DMS114 treated with DMSO at 0.1 percent for 48 hours (cell line): ENCODE measurements around the gene TECTA.

Source experiments
- DNase-seq: peaks from one replicate; lab custom pipeline; 2025; ENCODE audit not compliant: unreplicated experiment; lab: John Stamatoyannopoulos, UW

Gene TECTA

DNA sequence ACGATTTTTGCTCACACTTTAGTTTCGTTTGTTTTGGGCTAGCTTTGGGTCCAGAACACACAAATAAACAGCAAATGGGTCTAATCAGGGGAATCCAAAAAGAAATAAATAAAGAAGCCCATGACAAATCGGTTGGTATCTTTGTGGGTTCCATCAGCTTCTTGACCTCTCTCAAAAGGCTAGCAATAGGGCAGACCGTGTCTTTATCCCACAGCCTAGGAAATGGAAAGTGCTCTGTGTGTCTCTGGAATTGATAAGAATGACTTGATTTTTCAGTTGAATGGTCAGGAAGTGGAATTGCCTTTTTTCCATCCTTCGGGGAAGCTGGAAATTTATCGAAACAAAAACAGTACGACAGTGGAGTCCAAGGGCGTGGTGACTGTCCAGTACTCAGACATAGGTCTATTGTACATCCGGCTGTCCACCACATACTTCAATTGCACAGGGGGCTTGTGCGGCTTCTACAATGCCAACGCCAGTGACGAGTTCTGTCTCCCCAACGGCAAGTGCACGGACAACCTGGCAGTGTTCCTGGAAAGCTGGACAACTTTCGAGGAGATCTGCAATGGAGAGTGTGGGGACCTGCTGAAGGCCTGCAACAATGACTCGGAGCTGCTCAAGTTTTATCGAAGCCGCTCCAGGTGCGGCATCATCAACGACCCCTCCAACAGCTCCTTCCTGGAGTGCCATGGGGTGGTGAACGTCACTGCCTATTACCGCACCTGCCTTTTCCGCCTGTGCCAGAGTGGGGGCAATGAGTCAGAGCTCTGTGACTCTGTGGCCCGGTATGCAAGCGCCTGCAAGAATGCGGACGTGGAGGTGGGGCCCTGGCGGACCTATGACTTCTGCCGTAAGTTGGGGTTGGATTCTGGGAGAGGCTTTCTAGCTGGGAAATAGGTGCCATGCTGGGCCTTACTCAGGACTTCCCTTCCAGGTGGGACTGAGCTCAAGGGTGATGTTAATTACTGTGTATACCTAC is 28.6 kb downstream of the TECTA start:
- DNase-seq, result no peak

- no peak for DNase-seq
Observed at GRCh38 chr11:121131656-121132055, 30.6 kb downstream of the TECTA start.

- no peak for DNase-seq
Observed at GRCh38 chr11:121132211-121132976, 31.4 kb downstream of the TECTA start.

DNA sequence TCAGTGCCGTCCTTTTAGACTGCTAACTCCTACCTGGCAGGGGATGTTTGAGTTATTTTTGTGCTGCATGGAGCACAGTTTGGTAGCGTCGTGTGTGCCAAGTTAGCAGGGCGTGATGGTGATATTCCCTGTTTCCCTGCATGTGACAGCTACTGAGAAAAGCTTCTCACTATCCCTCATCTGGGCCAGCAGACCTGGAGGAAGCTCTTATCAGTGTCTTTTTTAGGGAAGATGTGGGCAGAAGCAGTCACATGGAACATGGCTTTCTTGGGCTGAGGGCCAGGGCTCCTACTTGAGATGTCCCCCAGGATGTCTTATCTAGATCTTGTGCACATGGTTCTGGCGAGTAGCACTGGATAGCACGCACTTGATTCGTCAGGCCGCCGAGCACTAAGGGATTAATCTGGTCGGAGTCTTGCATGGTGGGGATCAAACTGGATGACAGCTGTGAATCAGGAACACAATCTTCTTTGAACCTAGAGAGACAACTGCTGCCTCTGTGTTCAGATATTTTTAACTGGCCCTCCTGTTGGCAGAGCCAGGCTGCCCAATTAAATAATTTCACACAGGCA is 33.8 kb downstream of the TECTA start:
- DNase-seq, result no peak

- no peak for DNase-seq
Observed at GRCh38 chr11:121137005-121137404, 36.0 kb downstream of the TECTA start.

- DNase-seq, result no peak
Observed at GRCh38 chr11:121138259-121138658, 37.2 kb downstream of the TECTA start.

GRCh38 chr11:121140369-121140768 is 39.3 kb downstream of the TECTA start:
- no peak for DNase-seq

DNA sequence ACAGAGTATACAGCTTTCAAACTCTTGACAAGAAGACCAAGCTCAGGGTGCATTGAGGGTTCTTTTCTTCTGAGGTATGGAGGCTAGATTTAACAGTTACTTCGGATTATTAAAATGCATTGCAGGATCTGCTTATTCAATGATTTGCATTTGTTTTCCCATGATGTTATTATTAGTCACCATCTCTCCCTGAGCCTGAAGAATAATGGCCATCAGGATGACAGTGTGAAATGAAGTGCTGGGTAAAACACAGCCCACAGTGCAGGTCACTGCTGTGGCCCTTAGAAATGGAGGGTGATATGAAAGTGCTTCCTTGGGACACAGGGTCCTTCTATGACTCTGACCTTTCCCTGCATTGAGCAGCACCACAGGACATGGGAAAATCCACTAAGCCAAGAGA is 40.0 kb downstream of the TECTA start:
- no peak for DNase-seq

GRCh38 chr11:121143921-121144320 is 42.9 kb downstream of the TECTA start:
- DNase-seq, result no peak

GRCh38 chr11:121144723-121145122 is 43.7 kb downstream of the TECTA start:
- DNase-seq, result no peak

- DNase-seq, result no peak
Observed at GRCh38 chr11:121145826-121146225, 44.8 kb downstream of the TECTA start.

GRCh38 chr11:121149116-121149515 is 48.1 kb downstream of the TECTA start:
- DNase-seq, result no peak

DNA sequence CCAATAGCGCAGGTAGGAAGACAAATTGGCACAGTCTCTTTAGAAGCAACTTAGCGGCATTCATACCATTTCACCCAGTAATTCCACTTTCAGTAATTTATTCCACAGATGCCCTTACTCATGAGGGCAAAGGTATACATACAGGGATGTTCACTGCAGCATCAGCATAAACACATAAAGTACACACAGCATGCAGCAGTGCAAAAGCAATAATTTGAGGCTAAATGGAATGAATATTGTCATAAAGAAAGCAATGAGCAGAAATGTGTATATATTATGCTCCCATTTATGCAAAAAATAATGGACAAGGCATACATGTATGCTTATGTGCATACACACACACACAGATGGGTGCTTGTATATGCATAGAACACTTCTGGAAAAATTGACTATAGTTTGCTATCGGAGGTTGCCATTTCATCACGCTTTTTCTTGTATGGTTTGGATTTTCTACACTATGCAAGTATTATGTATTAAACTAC is 50.2 kb downstream of the TECTA start:
- DNase-seq, result no peak

GRCh38 chr11:121152764-121153163 is 51.7 kb downstream of the TECTA start:
- DNase-seq, result no peak

GRCh38 chr11:121153472-121153871 is 52.4 kb downstream of the TECTA start:
- DNase-seq, result no peak

DNA sequence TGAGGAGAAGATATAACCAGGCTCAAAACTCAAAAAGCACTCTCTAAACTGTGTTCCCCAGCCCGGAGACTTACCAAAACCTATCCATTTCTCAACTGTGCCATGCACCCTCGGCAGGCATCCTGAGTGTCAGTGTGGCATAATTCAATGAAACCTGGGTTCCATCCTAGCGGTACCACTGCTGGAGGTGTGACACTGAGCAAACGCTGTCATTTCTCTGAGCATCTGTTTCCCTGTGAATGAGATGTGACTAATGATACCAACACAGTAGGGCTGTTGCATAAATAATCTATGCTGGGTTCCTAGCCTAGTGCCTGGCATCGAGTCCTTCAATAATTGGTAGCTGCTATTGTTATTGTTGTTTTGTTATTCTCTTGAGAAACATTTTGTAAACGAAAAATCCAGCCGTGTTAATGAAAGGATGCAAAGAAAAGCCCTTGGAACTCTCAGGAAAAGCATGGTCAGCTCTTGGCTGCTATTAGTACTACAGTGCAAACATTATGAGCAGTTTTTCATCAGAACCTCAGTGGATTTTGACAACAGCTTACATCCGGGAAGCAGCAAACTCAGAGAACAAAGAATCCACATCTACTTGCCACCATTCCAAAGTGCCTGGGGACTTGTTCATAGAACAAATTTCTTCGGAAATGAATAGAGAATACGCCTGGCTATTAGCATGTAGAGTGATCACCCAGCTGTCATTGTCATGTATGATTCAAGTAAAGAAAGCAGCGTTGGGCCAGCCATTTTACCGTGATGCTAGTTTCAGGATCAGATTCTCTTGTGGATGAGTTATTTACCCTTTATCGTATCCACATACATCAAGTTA is 53.7 kb downstream of the TECTA start:
- DNase-seq, result no peak

- DNase-seq, result no peak
Observed at GRCh38 chr11:121157756-121158155, 56.7 kb downstream of the TECTA start.

DNA sequence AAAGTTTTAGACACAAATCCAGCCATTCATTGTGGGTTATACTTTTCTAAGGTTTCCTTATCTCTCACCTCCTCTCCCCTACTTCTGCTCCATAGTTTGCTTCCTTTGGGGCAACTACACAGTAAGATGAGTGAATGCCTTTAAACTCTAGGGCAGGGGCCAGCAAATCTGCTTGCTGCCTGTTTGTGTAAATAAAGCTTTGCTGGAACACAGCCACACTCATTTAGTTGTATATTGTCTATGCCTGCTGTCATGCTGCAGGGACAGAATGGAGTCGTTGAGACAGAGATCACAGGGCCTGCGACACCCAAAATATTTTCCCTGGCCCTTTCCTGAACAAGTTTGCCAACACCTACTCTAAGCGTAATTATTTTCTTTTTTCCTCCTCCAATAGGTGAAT is 58.7 kb downstream of the TECTA start:
- no peak for DNase-seq

GRCh38 chr11:121161349-121161917 is 60.4 kb downstream of the TECTA start:
- DNase-seq, result no peak

- no peak for DNase-seq
Observed at GRCh38 chr11:121163658-121164308, 62.7 kb downstream of the TECTA start.
